ENCODE measurements around the gene KIF6. TPM values are rescaled to one million over a fixed set of nuclear protein-coding genes. Genes with fewer than 3 reads are reported as not detected.

KIF6 gene
- total RNA-seq, 1 donor from 2014 or later = 0.24 TPM

DNA sequence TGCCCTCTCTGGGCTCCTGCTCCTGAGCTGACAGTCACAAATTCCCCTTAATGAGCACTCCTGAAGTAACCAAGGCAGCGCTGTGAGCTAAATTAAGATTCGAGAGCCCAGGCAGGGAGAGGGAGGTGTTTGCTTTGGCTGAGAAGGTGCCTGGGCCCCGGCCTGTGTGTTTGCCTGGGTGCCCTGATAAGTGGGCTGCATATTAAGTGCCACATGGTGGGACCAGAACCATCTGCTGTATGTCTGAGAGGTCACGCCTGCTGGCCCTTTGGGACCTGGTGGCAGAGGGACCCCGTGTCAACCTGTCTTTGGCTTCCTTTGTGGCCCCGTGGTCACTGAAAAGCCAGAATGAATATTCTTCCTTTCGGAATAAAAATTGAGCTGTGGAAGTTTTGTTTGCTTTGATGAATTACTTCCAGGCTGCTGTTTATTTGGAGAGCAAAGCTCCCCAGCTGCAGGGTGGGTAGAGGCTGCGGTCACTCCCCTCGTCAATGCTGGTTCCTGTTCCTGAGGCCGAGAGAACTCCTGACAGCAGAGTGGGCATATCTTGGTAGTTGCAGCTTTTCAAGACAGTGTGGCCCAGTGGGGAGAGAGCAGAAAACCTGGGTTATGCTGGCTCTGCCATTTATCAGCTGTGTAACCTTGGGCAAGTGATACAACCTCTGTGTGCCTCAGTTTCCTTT, 385.2 kb downstream of the KIF6 start:
- ATAC-seq = no peak

DNA sequence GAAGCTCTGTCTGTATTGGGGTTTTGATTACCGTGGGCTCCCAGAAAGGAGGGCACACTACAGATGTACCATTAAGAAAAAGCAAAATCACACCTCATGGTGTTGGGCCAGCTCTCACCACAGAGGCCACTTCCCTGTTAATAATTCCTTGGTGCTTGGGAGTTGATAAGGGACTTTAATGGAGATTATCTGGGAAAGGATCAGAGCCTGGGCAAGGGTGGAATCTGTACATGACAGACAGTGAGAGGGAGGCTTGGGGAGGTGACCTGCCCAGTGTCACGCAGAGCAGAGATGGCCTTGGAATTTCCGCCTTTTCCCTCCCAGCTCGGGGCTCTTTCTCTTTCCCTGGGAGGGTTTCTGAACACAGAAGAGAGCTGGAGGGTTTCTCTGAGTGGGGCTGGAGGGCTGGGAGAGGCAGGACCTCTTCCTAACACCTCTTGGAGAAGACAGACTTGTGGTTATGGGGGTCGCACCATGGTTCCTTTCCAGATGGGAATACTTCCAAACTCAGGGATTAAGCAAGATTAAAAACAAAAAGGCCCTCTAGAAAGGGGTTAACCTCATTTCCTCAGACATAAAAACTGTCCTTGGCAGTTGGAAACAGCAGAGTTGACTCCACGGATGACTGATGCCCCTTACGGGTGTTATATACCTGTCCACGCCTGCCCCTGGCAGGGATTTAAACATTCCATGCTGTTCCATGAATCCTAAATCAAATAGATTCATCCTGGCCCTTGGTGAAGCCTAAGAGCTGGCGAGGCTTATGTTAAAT, 385.9 kb downstream of the KIF6 start:
- no peak for ATAC-seq

DNA sequence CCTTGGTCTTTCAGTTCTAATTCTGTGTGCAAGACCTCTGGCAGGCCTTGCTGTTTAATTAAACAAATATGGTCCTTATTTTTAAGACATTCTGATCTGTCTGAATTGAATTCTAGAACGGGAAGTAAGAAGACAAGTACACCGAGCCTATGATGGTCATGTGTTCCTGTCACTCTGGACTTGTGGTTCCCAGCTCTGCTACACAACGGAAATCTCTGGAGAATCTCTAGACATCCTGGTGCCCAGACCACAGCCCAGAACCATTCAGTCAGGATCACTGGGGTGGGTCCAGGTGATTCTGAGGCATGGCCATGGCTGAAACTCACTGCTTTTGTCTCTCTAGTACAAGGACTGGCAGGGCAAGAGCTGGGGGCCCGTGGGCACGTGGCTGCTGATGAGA, 386.8 kb downstream of the KIF6 start:
- no peak for ATAC-seq

DNA sequence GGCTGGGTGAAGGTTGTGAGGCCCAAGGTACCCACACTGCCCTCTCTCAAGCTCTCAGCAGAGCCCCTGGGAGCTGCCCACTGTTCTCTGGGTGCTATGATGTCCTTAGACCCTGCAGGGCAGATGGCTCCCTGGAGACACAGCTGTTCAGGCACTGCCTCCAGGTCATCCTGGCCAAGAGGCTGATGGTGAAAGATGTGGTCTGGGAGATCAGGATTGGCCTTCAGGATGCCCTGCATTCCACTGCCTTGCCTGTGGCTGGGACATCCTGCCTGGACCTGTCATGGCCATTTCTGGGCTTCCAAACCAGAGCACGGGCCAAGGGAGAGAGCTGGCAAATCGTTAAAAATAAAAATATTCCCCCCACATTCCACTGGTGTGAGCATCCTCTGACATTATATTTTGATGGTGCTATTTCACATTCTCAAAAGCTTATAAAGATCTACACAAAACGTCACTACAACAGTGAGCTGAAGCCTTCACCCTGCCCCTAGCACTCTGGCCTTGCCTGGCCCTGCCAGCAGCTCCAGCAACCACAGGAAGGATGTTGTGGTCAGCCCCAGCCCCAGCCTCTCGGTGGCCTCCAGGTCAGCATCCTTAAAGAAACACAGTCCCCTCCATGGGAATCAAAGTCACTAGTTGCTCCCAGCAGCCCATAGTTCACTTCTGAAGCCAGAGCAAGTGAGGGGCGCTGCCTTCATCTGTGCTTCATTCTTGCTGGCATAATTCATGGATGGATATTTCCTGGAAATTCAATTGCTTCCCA, 389.2 kb downstream of the KIF6 start:
- ATAC-seq = no peak

DNA sequence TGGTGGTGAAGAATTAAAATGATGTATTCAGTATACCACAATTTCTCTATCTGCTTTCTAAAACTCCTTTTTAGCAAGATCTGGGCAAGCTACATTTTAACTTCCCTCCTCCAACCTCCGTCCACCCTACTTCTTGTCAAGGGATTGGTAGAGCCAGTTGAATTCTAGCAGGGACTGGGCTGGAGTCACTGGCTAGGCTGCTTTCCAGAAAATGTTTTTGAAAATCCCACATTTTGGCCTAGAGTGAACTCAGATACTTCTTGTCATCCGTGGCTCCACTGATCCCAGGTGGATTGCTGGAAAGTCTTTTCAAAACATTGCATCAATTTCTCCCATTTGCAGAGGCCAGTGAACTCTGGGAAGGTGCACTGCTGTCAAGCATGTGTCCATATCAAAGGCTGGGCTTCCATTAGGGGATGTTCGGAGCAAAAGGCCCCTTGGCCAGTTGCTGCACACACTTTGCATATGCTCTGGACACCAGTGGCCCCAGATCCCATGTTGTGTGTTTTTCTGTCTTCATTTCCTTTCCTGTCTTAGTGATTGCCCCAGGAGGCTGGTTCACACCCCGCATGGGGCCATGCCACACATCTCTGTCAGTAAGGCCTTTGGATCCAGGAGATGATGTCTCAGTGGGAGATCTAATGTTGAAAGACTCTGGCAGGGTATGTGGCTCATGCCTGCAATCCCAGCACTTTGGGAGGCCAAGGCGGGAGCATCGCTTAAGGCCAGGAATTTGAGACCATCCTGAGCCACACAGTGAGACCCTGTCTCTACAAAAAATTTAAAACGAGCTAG, 391.4 kb downstream of the KIF6 start:
- ATAC-seq = no peak

DNA sequence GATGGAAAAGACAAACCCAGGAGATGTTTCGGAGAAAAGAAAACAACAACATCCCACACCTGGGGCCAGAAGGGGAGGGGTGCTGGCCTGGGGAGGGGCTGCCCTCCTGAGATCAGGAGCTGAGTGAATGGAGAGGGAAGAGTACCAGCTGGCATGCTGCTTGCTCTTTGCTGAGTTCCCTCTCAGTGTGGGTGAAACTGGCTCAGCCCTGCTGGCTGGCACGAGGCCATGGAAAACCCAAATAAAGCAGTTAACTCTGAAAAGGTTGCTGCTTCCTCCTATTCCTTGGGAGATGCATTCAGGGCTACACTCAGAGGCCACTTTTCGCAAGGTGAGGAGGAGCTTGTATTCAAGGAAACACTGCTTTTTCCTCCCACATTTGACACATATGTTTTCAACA, 394.7 kb downstream of the KIF6 start:
- ATAC-seq = no peak

DNA sequence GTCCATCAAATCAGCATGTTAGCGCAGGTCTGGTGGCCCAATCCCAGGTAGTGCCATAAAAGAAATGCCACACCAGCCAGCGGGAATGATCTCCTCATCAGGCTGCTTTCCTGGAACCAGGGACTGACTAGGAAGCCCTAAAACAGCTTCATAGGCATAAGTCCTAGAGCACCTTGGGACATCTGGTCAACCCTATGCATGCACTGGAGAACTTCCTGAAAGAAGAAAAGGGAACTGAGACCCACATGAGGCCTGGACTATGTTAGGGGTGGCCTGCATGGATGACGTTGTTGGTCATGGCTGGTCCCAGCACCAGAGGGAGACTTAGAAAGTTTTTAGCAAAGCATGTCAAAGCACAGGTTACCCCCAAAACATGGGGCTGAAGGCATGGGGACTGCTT, 395.2 kb downstream of the KIF6 start:
- ATAC-seq = no peak

DNA sequence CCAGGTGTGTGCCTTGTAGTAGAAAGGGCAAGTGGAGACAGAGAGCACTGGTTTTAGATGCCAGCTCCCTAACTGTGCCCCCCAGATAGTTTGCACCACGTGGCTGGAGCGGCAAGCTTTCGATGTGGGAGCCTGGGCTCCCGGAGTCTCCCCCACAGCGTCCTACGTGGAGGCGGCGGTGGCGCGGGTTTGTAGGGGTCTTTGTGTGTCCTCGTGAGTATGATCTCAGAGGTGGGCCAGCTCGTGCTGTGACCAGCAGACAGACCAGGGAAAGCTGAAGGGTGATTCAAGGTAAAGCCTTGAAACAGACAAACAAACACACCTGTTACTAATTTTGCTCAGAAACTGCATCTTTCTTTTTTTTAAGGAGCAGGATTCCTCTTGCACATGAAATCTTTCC, 397.1 kb downstream of the KIF6 start:
- ATAC-seq = no peak

DNA sequence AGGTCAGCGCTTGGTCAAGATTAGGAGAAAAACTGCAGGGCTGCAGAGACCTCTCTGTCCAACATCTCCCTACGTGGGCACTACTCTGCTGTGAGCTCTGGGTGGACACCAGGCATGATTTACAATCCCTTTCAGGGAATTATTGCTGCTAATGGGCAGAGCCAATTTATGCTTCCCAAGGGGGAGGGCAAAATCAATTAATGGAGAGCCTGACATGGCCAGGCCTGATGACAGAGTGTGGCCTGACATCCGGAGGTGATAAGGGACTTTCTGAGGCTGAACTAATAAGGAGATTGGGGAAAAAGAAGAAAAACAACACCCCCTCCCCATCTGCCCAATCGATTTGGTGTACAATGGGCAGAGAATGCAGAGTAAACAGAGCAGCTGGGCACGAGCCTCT, 397.7 kb downstream of the KIF6 start:
- no peak for ATAC-seq

DNA sequence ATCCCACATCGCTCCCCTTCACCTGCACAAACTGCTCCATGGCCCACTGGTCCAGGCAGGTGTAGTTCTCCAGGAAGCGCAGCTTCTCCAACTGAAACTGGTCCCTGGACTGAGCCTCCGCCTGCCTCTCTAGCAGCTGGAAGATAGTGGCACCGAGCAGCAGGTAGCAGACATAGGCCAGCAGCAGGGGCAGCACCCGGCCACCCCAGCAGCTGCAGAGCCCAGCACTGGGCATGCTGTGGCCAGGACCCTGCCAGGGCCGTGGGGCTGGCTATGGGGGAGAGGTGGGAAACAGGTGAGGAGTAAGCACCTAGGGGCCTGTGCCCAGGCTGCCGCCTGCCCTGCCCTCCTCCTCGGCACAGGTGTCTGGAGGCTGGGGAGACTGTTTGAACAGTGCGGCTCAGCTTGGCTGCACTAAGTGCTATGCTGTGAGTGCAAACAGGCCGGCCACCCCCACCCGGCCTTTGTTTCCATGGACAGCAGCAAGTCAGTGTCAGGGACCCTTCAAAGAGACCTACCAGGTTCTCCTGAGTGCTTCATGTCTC, 402.8 kb downstream of the KIF6 start, which contains the start of gene KCNK16:
KCNK16 (minus strand) TSS at position 397 of the 545 bp plus-strand sequence; CDS start at position 235, 162 bp downstream.
- ATAC-seq = no peak

DNA sequence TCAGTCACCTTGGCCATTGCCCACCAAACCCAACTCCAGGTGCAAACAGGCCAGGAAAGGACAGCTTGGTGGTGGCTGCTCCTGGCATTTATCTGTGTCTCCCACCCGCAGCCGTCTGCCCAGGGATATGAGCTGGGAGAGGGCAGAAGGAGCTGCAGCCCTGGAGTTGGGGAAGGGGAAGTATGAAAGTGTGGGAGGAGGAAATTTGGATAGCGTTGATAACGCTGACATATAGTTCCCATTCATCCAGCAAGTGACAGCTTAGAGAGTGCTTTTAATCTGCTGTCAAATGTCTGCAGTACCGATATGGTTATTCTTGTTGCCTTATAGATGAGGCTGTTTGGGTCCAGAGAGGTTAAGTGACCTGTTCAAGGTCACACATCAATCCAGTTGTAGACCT, 403.4 kb downstream of the KIF6 start:
- no peak for ATAC-seq

DNA sequence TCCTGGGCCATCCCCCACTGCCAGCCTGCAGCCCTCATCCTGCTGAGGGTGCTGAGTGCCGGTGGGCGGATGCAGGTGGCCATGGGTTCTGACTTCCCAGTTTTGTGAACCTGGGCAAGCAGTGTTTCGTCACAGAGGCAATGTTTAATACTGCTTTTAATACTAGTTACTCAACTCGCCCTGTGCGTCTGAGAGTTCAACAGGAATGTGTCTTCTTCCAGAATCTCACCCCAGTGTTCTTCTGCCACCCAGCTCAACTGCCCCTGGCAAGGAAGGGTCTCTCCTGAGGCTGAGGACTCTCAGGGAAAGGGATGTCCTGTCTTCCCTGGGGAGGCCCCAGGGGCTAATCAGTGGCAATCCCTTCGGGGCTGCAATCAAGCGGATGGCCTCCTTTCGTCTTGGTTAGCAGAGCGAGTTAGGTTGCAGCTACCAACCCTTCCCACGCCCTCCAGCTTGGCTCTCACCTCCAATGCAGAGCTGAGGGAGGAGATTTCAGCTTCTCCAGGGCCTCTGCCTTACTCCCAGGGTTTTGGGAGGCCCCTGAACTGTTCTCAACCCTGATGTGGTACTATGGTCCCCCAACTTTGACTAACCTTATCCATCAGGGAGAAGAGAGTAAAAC, 404.7 kb downstream of the KIF6 start:
- ATAC-seq = no peak

DNA sequence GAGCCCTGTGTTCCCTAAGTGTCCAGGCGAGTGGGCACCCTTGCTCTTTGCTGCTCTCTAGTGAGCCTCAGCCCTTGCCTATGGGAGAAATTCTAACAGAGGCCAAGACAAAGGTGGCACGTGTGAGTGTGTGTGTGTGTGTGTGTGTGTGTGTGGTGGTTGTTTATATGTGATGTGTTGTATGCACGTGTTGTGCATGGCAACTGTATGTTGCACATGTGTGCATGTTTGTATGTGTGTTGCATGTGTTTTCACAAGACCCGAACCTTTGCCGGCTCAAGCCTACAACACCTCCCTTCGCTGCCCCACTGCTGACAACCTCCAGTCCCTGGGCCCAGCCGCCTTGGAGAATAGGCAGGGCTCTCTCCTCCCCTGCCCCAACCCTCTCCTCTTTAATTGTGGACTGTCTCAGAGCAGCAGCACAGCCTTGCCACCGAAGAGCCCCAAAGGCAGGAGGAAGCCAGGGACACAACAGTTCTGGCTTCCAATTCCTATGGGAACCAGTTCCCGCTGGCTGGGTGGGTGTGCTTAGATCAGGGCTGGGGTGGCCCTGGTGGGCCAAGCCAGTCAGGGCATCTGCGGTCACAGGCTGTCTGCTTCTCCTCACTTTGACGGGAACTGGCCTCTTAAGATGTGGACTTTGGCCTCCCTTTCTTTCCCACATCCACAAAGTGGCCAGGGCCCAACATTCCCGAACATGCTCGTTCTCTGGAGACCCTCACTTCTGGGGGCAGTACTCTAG, 405.4 kb downstream of the KIF6 start:
- ATAC-seq = no peak

DNA sequence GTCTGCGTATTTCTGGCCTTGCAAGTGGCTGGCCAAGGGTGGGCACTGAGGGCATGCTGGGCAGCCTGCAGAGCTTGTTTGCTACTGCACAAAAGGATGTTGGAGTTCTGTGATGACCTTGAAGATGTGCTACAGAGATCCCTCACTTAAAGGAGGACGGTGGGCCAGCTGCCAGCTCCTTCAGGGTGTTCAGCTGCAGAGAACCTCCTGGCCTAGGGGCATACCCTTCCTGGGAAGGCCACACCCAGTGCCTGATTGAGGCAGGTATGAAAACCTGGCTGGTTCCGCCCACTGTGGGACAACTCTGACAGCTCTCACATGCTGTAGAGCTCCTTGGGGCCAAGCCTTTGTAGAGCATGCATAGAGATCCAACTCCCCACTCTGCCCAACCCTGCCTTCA, 408.0 kb downstream of the KIF6 start:
- ATAC-seq = no peak

DNA sequence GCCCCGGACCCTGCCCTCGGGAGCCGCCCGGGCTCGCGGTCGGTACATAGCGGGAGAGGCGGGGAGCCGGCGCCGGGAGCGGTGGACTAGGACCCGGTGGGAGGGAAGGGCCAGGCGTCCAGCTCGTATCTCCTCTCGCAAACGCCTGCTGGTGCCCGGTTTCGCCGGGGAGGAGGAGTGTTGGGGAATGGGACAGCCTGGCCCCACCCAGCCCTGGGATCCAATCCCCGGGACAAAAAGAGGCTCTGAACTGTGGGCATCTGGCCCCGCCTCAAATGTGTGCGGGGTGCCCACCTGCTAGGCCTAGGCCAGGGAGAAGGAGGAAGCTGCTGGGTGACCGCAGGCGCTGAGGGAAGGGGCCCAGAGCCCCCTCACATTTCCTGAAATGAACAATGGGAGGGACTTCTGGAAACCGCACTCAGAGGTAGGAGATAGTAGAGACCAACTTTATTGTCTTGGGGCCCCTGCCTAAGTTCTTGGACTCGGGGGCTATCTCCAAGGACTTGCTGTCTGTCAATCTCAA, 410.9 kb downstream of the KIF6 start, which contains the start of gene KCNK17:
KCNK17 (minus strand) TSS at position 147 of the 523 bp plus-strand sequence; CDS start at position 48, 99 bp downstream.
- no peak for ATAC-seq

DNA sequence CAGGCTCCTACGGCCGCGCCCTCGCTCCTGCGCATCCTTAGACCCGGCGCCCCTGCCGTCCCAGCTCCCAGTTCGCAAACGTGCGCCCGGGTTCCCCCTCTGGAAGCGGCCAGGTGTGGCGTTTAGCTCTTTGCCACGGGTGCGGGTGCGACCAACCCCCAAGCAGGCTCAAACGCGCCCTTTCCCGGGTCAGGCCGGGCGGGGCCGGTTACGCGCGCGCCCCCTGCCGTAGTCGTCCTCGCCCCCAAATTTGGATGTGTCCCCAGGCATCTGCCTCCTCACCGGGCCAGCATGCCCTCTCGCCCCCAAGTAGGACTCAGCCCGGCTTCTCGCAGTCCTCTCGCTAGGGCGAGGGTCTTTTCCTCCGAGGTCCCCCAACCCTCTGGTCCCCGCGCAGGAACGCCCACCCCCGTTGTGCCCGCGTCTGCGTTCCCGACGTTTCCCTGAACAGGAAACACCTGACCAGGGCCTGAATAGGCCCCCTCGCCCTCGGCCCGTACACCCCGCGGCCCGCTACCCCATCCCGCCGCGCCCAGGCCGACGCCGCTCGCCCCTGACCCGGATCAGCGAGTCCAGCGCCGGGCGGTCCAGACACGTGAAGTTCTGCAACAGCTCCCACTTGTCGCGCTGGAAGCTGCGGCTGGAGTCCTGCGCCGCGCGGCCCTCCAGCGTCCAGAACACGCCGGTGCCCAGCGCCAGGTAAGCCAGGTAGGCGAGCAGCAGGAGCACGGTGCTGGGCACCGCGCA, 411.5 kb downstream of the KIF6 start:
- no peak for ATAC-seq

DNA sequence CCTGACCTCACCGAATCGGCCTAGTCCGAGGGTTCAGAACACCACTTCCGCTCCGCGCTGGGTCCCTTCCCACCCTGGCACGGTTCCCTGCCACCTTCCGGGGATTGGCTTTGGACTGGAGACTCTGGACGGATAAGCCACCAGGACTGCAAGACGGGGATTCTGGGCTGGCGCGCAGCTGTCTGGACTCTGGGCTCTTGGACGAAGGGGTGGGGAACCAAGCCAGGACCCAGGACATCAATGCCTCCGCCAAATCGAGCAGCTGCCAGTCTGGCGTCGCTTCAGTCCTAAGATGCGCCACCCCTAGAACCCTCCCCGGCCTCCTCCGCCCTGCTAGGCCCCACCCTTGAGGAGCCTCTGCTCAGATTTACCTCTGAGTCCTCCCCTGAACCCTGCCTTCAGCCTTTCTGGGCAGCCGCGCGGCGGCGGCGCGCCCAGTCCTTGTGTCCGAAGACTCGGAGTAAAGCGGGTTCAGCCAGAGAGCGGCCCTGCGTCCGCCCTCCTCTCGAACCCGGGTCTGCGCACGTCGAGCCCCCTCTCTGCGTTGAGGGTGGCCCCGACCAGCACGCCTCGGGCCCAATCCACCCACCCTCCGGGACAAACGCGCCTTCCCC, 412.2 kb downstream of the KIF6 start:
- ATAC-seq = no peak

DNA sequence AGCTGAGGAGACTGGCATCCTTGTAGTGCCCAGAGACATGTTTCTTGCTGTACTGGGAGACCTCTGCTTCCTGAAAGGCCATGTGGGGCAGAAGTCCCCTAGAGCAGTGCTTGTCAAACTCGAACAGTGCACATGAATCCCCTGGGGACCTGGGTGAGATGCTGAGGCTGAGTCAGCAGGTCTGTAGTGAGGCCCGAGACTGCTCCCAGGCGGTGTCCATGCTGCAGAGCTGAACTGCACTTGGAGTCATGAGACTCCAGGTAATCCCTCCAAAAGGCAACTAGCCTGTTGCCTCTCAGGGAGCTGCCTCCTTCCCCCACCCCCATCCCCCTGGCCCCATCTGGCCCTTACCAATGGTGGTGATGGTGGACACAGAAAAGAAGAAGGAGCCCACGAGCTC, 414.7 kb downstream of the KIF6 start:
- ATAC-seq = no peak

DNA sequence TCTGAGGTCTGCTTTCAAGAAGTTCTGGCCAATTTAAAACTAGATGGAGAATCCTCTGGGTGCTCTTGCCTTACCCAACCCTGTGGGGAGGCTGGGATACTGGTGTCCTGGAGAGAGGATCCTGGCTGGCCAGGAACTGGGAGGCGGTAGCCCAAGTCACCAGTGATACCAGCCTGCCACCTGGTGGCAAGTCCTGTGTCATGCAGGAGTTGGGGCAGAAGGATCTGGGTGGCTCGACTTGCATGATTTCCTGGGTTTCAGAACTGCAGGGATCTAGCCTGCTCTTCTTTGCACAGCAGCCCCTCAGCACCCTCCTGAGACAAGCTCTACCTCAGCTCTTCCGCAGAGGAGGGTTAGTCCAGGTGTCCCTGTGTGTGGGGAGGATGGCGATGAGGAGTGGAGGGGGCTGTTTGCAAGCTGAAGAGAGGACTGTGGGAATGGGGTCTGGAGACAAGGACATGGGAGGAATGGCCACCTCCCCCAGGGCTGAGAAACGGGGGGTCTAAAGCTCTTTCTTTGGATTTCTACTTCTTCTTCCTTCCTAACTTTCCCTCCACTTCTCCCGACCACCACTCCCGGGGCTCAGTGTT, 415.2 kb downstream of the KIF6 start:
- peak; percentile 89 for ATAC-seq
